ENCODE measurements around the gene KIR2DL3. TPM values are rescaled to one million over a fixed set of nuclear protein-coding genes. Genes with fewer than 3 reads are reported as not detected.
"Not testable (repeated sequence)": the region's sequence is repeated elsewhere in the genome, so short reads cannot be mapped to it uniquely, and the experiment has no call there.

Gene KIR2DL3
- total and polyA plus RNA-seq, 2 of the 4 experiments (the other 2 are of a cell fraction) = not detected

DNA sequence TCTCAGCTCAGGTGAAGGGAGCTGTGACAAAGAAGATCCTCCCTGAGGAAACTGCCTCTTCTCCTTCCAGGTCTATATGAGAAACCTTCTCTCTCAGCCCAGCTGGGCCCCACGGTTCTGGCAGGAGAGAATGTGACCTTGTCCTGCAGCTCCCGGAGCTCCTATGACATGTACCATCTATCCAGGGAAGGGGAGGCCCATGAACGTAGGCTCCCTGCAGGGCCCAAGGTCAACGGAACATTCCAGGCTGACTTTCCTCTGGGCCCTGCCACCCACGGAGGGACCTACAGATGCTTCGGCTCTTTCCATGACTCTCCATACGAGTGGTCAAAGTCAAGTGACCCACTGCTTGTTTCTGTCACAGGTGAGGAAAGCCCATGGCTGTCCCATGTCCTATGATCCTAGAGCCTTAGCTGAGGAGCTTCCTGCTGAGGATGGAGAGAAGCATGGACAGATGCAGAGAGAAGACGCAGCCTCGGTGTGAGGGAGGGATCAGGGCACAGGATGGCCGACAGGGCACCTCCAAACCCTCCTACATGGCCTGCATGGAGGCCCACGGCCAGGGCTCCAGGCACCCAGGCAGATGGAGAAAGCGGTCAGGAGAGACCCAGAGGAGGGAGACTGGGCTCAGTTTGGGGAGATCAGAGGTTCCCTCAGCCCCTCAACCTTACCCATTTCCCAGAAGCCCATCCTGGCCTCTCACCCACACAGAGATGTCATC is 36.9 kb downstream of the KIR2DL3 start:
- POLR2A ChIA-PET (ENCODE audit: unreplicated experiment); H4K5ac ChIP-seq (ENCODE audit: low read depth, low read length); H3K4me2 ChIP-seq (ENCODE audit: low read depth, low read length); DNase-seq; intact Hi-C loops (cut with micrococcal nuclease); H3K9me3 ChIP-seq (ENCODE audit: control insufficient read depth, insufficient read depth, low read length); H4K8ac ChIP-seq (ENCODE audit: low read depth in 2 of 2, low read length in 2 of 2); H3K4me1 ChIP-seq (ENCODE audit: control insufficient read depth, insufficient read depth, low read length); H4K20me1 ChIP-seq (ENCODE audit: insufficient read depth, low read length); H3K23ac ChIP-seq (ENCODE audit: low read depth, low read length); H3K79me1 ChIP-seq (ENCODE audit: low read depth in 1 of 2, low read length in 2 of 2); BruUV-seq (replicated peaks); in situ Hi-C loops (cut with MboI; ENCODE audit: low sequenced_read_pairs); H3K18ac ChIP-seq (ENCODE audit: low read depth, low read length); dilution Hi-C loops (cut with HindIII; ENCODE audit: low sequenced_read_pairs, unreplicated experiment); H3K9me1 ChIP-seq (ENCODE audit: insufficient read depth, low read length); H3K14ac ChIP-seq (replicated peaks; ENCODE audit: low read depth, low read length); H2AK9ac ChIP-seq (replicated peaks; ENCODE audit: low read depth, low read length, poor library complexity); H2AFZ ChIP-seq (replicated peaks; ENCODE audit: low read length, poor library complexity); ATAC-seq (ENCODE audit: low read depth); H3K36me3 ChIP-seq (ENCODE audit: control insufficient read depth, insufficient read depth, low read length); H2BK15ac ChIP-seq (ENCODE audit: low read depth, low read length); H2BK5ac ChIP-seq (ENCODE audit: low read depth, low read length, poor library complexity, severe bottlenecking); H3K27me3 ChIP-seq (ENCODE audit: control insufficient read depth, insufficient read depth, low read length); CTCF ChIA-PET; H3K9ac ChIP-seq (ENCODE audit: low read depth, low read length); H3K4ac ChIP-seq (ENCODE audit: low read depth, low read length); H2BK20ac ChIP-seq (ENCODE audit: low read depth, low read length); H2BK120ac ChIP-seq (ENCODE audit: low read depth, low read length); H3K56ac ChIP-seq (ENCODE audit: extremely low read depth, insufficient read depth, low read length); H3K27ac ChIP-seq (ENCODE audit: insufficient read depth, low read length); H3K4me3 ChIP-seq (ENCODE audit: insufficient read depth, low read depth, low read length); H4K91ac ChIP-seq (ENCODE audit: insufficient read depth, low read depth, low read length); H2AK5ac ChIP-seq (ENCODE audit: low read depth, low read length): not testable (repeated sequence)
- WGBS, 2 experiments (ENCODE audit: extremely low coverage in 2 of 2, insufficient read length in 1 of 2) = no CpG with 5 or more reads among the region's 12 CpGs

DNA sequence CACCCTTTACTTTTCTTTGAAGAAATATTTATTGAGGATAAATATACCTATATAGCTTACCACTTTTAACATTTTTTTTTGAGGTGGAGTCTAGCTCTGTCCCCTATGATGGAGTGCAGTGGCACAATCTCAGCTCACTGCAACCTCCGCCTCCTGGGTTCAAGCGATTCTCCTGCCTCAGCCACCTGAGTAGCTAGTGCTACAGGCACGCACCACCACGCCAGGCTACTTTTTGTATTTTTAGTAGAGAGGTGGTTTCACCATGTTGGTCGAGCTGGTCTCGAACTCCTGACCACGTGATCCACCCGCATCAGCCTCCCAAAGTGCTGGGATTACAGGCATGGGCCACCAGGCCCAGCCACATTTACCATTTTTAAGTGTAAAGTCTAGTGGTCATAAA is 37.5 kb downstream of the KIR2DL3 start:
- BruUV-seq (replicated peaks); H3K18ac ChIP-seq (ENCODE audit: low read depth, low read length); H2BK20ac ChIP-seq (ENCODE audit: low read depth, low read length); H2AFZ ChIP-seq (replicated peaks; ENCODE audit: low read length, poor library complexity); H2BK15ac ChIP-seq (ENCODE audit: low read depth, low read length); H3K23ac ChIP-seq (ENCODE audit: low read depth, low read length); H3K27me3 ChIP-seq (ENCODE audit: control insufficient read depth, insufficient read depth, low read length); in situ Hi-C loops (cut with MboI; ENCODE audit: low sequenced_read_pairs); H3K56ac ChIP-seq (ENCODE audit: extremely low read depth, insufficient read depth, low read length); H3K9ac ChIP-seq (ENCODE audit: low read depth, low read length); H3K4me3 ChIP-seq (ENCODE audit: insufficient read depth, low read depth, low read length); H3K27ac ChIP-seq (ENCODE audit: insufficient read depth, low read length); POLR2A ChIA-PET (ENCODE audit: unreplicated experiment); H4K5ac ChIP-seq (ENCODE audit: low read depth, low read length); H3K4me2 ChIP-seq (ENCODE audit: low read depth, low read length); H3K9me3 ChIP-seq (ENCODE audit: control insufficient read depth, insufficient read depth, low read length); H3K9me1 ChIP-seq (ENCODE audit: insufficient read depth, low read length); H3K4ac ChIP-seq (ENCODE audit: low read depth, low read length); H3K36me3 ChIP-seq (ENCODE audit: control insufficient read depth, insufficient read depth, low read length); ATAC-seq (ENCODE audit: low read depth); H4K20me1 ChIP-seq (ENCODE audit: insufficient read depth, low read length); H4K8ac ChIP-seq (ENCODE audit: low read depth in 2 of 2, low read length in 2 of 2); H4K91ac ChIP-seq (ENCODE audit: insufficient read depth, low read depth, low read length); DNase-seq; H3K4me1 ChIP-seq (ENCODE audit: control insufficient read depth, insufficient read depth, low read length); H2AK5ac ChIP-seq (ENCODE audit: low read depth, low read length); H2BK5ac ChIP-seq (ENCODE audit: low read depth, low read length, poor library complexity, severe bottlenecking); CTCF ChIA-PET; H2BK120ac ChIP-seq (ENCODE audit: low read depth, low read length); H3K79me1 ChIP-seq (ENCODE audit: low read depth in 1 of 2, low read length in 2 of 2); dilution Hi-C loops (cut with HindIII; ENCODE audit: low sequenced_read_pairs, unreplicated experiment); H3K14ac ChIP-seq (replicated peaks; ENCODE audit: low read depth, low read length); H2AK9ac ChIP-seq (replicated peaks; ENCODE audit: low read depth, low read length, poor library complexity); intact Hi-C loops (cut with micrococcal nuclease): not testable (repeated sequence)
- no CpG with 5 or more reads among the region's 8 CpGs for WGBS, 2 experiments (ENCODE audit: extremely low coverage in 2 of 2, insufficient read length in 1 of 2)
